Measurements from ENCODE around the gene GRID2.

Gene GRID2

DNA sequence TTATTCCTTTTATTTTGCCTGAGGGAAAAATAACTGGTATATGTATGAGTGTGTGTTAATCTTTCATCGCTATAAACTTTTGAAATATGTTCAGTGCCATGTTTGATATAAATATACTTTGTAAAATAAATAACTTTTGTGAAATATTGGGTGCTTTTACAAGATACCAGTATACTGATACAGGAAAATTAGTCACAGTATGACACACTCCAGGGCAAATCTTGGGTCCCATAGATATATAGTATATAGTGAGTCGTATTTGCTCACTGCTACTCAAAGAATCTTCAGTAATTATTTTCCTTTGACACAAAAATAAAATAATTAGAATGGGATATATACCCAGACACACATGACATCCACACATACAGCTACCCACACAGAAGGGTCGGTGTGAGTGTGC, 472.3 kb downstream of the GRID2 start:
- no peak for DNase-seq

- DNase-seq, result no peak
Measured at GRCh38 chr4:92789741-92790140, 486.0 kb downstream of the GRID2 start.

- DNase-seq, result no peak
Measured at GRCh38 chr4:92791871-92792440, 488.2 kb downstream of the GRID2 start.

- DNase-seq, result no peak
Measured at GRCh38 chr4:92809381-92809780, 505.6 kb downstream of the GRID2 start.

DNA sequence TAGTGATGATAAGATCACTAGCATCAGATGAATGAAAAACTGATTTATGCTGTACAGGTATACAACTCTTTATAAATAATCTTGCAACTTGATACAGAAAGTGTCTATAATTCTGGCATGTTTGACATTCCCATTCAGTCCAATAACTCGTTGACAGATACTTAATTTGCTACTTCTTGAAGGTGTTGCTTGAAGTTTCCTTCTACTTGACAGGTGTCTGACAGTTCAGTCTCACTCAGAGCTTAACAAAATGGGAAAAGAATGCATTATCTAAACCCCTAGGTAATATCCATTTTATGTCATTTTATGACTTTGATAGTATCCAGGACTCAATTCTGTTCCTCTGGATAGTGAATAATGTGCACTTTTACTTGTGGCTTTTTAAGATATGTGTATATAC, 508.9 kb downstream of the GRID2 start:
- no peak for DNase-seq

DNA sequence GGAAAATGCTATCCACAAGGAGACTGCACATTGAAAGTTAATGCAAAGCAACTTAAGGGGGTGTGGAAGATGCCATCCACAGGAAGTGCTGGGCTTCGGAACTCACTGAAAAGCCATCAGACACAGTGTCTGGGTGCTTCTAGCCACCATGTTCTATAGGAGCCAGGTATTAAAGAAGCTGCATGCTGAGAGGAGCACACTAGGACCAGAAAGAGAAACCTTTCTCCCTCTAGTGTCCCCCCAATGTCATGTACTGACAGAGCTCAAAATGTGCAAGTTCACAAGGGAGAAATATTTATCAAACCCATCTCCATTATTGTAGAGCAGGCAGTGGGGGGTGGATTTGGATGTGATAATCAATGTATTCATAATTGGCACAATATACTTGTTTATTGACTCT, 510.9 kb downstream of the GRID2 start:
- DNase-seq, result no peak

- DNase-seq, result no peak
Measured at GRCh38 chr4:92825256-92825655, 521.5 kb downstream of the GRID2 start.

DNA sequence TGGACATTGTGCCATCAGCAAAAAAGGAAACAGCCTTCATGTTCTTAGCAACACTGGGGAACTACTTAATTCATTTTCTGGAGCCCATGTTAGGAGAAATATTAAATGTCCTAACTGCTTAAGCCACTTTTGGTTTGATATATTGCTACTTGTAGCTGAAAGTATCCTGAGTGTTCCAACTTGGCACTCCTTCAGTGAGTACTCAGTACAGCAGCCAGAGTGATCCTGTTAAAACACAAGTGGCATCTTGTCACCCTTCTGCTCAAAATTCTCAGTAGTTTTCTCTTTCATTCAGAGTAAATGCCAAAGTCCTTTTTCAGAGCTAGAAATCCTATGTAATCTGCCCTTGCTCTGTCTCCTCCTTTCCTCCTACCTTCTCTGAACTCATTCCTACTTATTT, 522.0 kb downstream of the GRID2 start:
- no peak for DNase-seq

DNA sequence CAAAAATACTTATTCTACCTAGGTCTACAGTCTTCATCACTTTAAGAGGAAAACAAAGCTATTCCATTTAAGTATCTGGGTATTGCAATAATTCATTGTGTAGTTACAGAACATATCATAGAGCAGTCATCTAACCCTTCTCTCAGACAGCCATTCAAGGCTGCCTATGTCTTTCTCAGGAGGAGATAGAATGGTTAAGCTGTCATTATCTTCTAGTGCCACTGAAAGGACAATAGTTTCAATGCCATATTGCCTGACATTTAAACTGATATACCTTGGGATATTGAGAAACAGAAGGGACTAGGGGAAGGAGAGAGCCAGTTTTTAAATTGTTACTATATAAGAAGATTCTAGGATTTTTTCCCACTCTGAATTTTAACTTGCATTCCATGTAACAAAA, 527.0 kb downstream of the GRID2 start:
- no peak for DNase-seq

GRCh38 chr4:92840880-92841279, 537.1 kb downstream of the GRID2 start:
- DNase-seq, result no peak

GRCh38 chr4:92843784-92844183, 540.0 kb downstream of the GRID2 start:
- DNase-seq, result no peak

GRCh38 chr4:92847026-92847425, 543.3 kb downstream of the GRID2 start:
- no peak for DNase-seq

- DNase-seq, result no peak
Measured at GRCh38 chr4:92862509-92862908, 558.7 kb downstream of the GRID2 start.

- no peak for DNase-seq
Measured at GRCh38 chr4:92864096-92864495, 560.3 kb downstream of the GRID2 start.

- DNase-seq, result no peak
Measured at GRCh38 chr4:92872604-92873003, 568.8 kb downstream of the GRID2 start.

GRCh38 chr4:92885632-92886031, 581.9 kb downstream of the GRID2 start:
- DNase-seq, result no peak

DNA sequence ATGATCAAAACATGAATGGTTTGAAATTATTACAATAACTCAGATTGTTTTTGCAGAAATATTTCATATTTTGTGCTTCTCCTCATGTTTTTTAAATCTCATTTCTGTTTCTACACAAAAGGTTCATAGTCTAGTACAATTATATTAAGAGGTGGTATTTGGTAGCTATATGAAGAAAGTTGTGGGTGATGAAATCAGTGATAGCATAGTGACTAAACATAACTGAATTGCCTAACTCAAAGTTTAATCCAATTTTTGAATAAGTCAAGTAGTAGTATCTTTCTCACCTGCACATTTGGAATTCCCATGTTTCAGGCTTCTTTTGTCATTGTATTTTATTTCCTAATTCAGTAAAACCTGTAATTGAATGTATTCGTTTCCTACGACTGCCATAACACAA, 648.7 kb downstream of the GRID2 start:
- no peak for DNase-seq

DNA sequence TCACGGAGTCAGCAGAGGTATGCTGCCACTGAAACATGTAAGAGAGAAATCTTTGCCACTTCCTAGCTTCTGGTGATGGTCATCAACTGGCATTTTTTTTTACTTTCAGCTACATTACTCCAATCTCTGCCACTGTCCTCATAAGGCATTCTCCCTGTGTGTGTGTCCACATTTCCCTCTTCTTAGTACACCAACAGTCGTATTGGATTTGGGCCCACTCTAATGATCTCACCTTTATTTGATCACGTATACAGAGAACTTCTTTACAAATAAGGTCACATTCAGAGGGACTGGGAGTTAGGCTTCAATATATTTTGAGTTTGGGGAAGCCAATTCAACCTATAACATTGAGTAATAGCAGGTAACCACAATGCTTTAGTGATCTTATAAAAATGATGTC, 649.1 kb downstream of the GRID2 start:
- DNase-seq, result no peak

GRCh38 chr4:92953462-92953861, 649.7 kb downstream of the GRID2 start:
- DNase-seq, result no peak

DNA sequence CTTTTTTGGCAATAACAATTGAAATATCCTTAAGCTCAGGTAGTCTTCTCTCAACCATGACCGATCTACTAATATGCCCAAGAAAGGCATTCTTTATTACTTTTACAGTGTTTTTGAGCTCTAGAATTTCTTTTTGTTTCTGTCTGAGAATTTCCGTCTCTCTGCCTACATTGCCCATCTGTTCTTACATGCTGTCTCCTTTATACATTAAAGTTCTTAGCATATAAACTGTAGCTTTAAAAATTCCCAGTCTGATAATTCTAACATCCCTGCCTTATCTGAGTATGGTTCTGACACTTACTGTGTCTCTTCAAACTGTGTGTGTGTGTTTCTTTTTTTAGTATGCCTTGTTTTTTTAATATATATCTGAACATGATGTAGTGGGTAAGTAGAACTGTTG, 658.1 kb downstream of the GRID2 start:
- DNase-seq, result no peak

- DNase-seq, result no peak
Measured at GRCh38 chr4:92962831-92963230, 659.1 kb downstream of the GRID2 start.

DNA sequence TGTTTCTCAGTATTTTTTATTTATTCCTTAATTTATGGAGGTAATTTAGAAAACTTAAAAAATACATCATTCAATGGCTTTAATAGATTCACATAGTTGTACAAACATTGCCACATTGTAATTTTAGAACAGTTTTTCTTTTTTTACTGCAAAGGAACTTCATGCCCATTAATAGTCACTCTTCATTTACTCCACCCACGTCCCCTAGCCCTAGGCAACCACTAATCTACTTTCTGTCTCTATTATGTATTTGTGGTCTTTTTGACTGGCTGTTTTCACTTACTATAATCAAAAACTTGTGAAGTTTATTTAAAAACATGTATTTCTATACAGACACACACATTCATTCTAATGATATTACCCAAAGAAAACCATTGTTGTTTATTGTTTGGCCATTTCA, 664.8 kb downstream of the GRID2 start:
- no peak for DNase-seq

DNA sequence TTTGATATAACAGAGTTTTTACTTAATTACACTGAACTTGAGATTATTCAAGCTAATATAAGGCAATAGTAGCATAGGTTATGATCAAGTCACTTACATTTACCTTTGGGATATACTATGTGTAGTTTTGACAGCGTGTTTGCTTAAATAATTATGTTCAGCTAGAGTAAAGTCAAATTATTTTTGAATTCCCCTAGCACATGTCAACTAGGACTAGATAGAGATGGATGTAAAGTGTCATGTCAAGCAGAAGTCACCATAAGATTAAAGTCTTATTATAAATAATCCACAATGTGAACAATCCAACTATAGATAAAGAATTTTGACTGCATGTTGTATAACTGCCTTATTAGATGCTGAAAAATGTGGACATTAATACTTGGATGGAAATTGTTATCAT, 665.2 kb downstream of the GRID2 start:
- DNase-seq, result no peak

- DNase-seq, result no peak
Measured at GRCh38 chr4:92969650-92970379, 666.0 kb downstream of the GRID2 start.

- no peak for DNase-seq
Measured at GRCh38 chr4:92970996-92971395, 667.2 kb downstream of the GRID2 start.
